ENCODE data around the gene GP2. TPM values are rescaled to one million over a fixed set of nuclear protein-coding genes. Genes with fewer than 3 reads are reported as not detected.

GP2 gene
- polyA plus RNA-seq, 1 donor (not counting 4 experiments of a cell fraction or from before 2014, with no cell fraction given): not detected

GRCh38 chr16:20271893-20272292 is 55.4 kb downstream of the GP2 start:
- Histone ChIP-seq H2AFZ (ENCODE audit: control insufficient read depth, low read length) (no peak overlapping the region), H3K27ac (ENCODE audit: control insufficient read depth, insufficient read depth, low read length) (no peak overlapping the region), H3K9me3 (ENCODE audit: control insufficient read depth, low read depth, low read length) (no peaks in the 10 kb centered on the region), H3K27me3 (ENCODE audit: control insufficient read depth, extremely low read depth, insufficient read depth, low read length) (no peaks in the 10 kb centered on the region), H3K4me1 (ENCODE audit: control insufficient read depth, extremely low read depth, insufficient read depth, low read length) (no peaks in the 10 kb centered on the region), H4K20me1 (ENCODE audit: control insufficient read depth, extremely low read depth, insufficient read depth, low read length) (no peaks in the 10 kb centered on the region), H3K9ac (ENCODE audit: control insufficient read depth, extremely low read depth, insufficient read depth, low read length) (no peak overlapping the region), H3K79me2 (ENCODE audit: control insufficient read depth, insufficient read depth, low read length) (no peaks in the 10 kb centered on the region), H3K4me2 (ENCODE audit: control insufficient read depth, extremely low read depth, insufficient read depth, low read depth, low read length) (no peak overlapping the region), H3K36me3 (ENCODE audit: control insufficient read depth in 2 of 2, extremely low read depth in 1 of 2, insufficient read depth in 2 of 2, low read length in 2 of 2) (no peaks in the 10 kb centered on the region), H3K4me3 (ENCODE audit: control insufficient read depth in 2 of 3, extremely low read depth in 1 of 3, insufficient read depth in 2 of 3, low read depth in 1 of 3, low read length in 3 of 3) (no peak overlapping the region), H3K9me1 (ENCODE audit: control insufficient read depth, extremely low read depth, insufficient read depth, low read length) (no peaks in the 10 kb centered on the region)
- no peak for DNase-seq (ENCODE audit: low read depth, low spot score)
- TF ChIP-seq CTCF (optimal IDR thresholded peaks at IDR 0.05 in 1 of 3, IDR thresholded peaks at IDR 0.05 in 1 of 3, conservative IDR thresholded peaks at IDR 0.05 in 1 of 3; ENCODE audit: extremely low read depth in 1 of 3, insufficient read depth in 2 of 3, low read length in 3 of 3) (no peak), EZH2 (IDR thresholded peaks at IDR 0.05; ENCODE audit: low read length) (no peak)
- dilution Hi-C loops (cut with MboI; ENCODE audit: extremely low pct_ligation_motif_present, low sequenced_read_pairs): no loop called here
- no peak for FAIRE-seq

GRCh38 chr16:20268409-20268808 is 58.9 kb downstream of the GP2 start:
- FAIRE-seq: no peak
- H3K4me2 ChIP-seq (ENCODE audit: control insufficient read depth, extremely low read depth, insufficient read depth, low read depth, low read length): no peak overlapping the region
- dilution Hi-C loops (cut with MboI; ENCODE audit: extremely low pct_ligation_motif_present, low sequenced_read_pairs): no loop called here

More at GRCh38 chr16:20268409-20268808, 58.9 kb downstream of the GP2 start:
- Histone ChIP-seq H3K9ac (ENCODE audit: control insufficient read depth, extremely low read depth, insufficient read depth, low read length) (no peak overlapping the region), H3K4me3 (ENCODE audit: control insufficient read depth in 2 of 3, extremely low read depth in 1 of 3, insufficient read depth in 2 of 3, low read depth in 1 of 3, low read length in 3 of 3) (no peak overlapping the region), H3K9me3 (ENCODE audit: control insufficient read depth, low read depth, low read length) (no peaks in the 10 kb centered on the region), H3K27me3 (ENCODE audit: control insufficient read depth, extremely low read depth, insufficient read depth, low read length) (no peaks in the 10 kb centered on the region), H3K27ac (ENCODE audit: control insufficient read depth, insufficient read depth, low read length) (no peak overlapping the region), H3K4me1 (ENCODE audit: control insufficient read depth, extremely low read depth, insufficient read depth, low read length) (no peaks in the 10 kb centered on the region), H2AFZ (ENCODE audit: control insufficient read depth, low read length) (no peak overlapping the region), H3K79me2 (ENCODE audit: control insufficient read depth, insufficient read depth, low read length) (no peaks in the 10 kb centered on the region), H3K9me1 (ENCODE audit: control insufficient read depth, extremely low read depth, insufficient read depth, low read length) (no peaks in the 10 kb centered on the region), H3K36me3 (ENCODE audit: control insufficient read depth in 2 of 2, extremely low read depth in 1 of 2, insufficient read depth in 2 of 2, low read length in 2 of 2) (no peaks in the 10 kb centered on the region), H4K20me1 (ENCODE audit: control insufficient read depth, extremely low read depth, insufficient read depth, low read length) (no peaks in the 10 kb centered on the region)
- DNase-seq (ENCODE audit: low read depth, low spot score): no peak
- TF ChIP-seq EZH2 (IDR thresholded peaks at IDR 0.05; ENCODE audit: low read length) (no peak), CTCF (optimal IDR thresholded peaks at IDR 0.05 in 1 of 3, IDR thresholded peaks at IDR 0.05 in 1 of 3, conservative IDR thresholded peaks at IDR 0.05 in 1 of 3; ENCODE audit: extremely low read depth in 1 of 3, insufficient read depth in 2 of 3, low read length in 3 of 3) (no peak)

Measured in keratinocyte (primary cell).